ENCODE measurements around the gene PM20D1.
"Not testable (repeated sequence)": the region's sequence is repeated elsewhere in the genome, so short reads cannot be mapped to it uniquely, and the experiment has no call there.

- TF ChIP-seq POLR2AphosphoS5, POLR2A, SPI1 (IDR thresholded peaks at IDR 0.05; ENCODE audit: low read depth, low read length): not testable (repeated sequence)
These were observed 26.7 kb downstream of the PM20D1 start for GRCh38 chr1:205823260-205823659.
